GM12878 (cell line): Measurements from ENCODE around the gene CCDC138. TPM values are rescaled to one million over a fixed set of nuclear protein-coding genes. Genes with fewer than 3 reads are reported as not detected.

ENCODE experiments used
- ATAC-seq: fragments of 200-7000 bp; cut with Tn5 transposase; 3 replicates; pipeline ENCODE4 v1.9.1; 2020; ENCODE audit warnings: mild to moderate bottlenecking, moderate library complexity
- BruUV-seq: library from RNA; stranded (reverse); fragments of 400-500 nt; replicated peaks from 2 replicates; lab custom pipeline; 2021; lab: Mats Ljungman, UMichigan
- CTCF ChIA-PET: fragments of 300-600 bp; sonication (Branson Sonifier 250); formaldehyde crosslinking; extraction: SDS; loops from one replicate; lab custom pipeline; 2021; ENCODE audit warnings: inconsistent platforms; lab: Yijun Ruan, JAX
- POLR2A ChIA-PET: fragments of 350-600 bp; formaldehyde crosslinking; extraction: SDS; loops from one replicate; lab custom pipeline; 2021; ENCODE audit warnings: inconsistent platforms; lab: Charles Lee
- RAD21 ChIA-PET: fragments of 300-600 bp; sonication (Branson Sonifier 250); formaldehyde crosslinking; loops from one replicate; lab custom pipeline; 2023; ENCODE audit warnings: antibody characterized with exemption; ENCODE audit not compliant: unreplicated experiment; lab: Charles Lee
- SMC1A ChIA-PET: fragments of 300-600 bp; sonication (Branson Sonifier 250); formaldehyde crosslinking; loops from one replicate; lab custom pipeline; 2023; ENCODE audit not compliant: unreplicated experiment, uncharacterized antibody; lab: Charles Lee
- DNase-seq: peaks from one replicate; pipeline ENCODE4 v3.0.0-alpha.2; 2011; ENCODE audit warnings: low read depth, low spot score
- FAIRE-seq: peaks from 3 replicates; lab custom pipeline; 2011; peaks lifted over from hg19 to GRCh38; lab: Jason Lieb, UNC
- H2AFZ ChIP-seq: 2 replicates; pipeline ENCODE4 v1.6.0; 2011; ENCODE audit warnings: low read depth, low read length, control low read depth; ENCODE audit not compliant: control insufficient read depth
- H3K27ac ChIP-seq: 2 replicates; pipeline ENCODE4 v1.5.1; 2011; ENCODE audit warnings: control low read depth; ENCODE audit not compliant: control insufficient read depth, insufficient read depth
- H3K27me3 ChIP-seq, 2 experiments: replicated peaks in 1 of 2; 2 replicates each; pipeline versions ENCODE4 v1.6.0 to v1.6.1; 2011; ENCODE audit warnings: low read length in 1 of 2; ENCODE audit not compliant: control insufficient read depth in 2 of 2, insufficient read depth in 2 of 2
- H3K36me3 ChIP-seq, 2 experiments: 2 replicates each; pipeline ENCODE4 v1.5.1; 2011; ENCODE audit warnings: low read length in 1 of 2; ENCODE audit not compliant: control insufficient read depth in 2 of 2, insufficient read depth in 2 of 2
- H3K4me1 ChIP-seq: 2 replicates; pipeline ENCODE4 v1.6.1; 2011; ENCODE audit warnings: mild to moderate bottlenecking, low read length, moderate library complexity, mixed read lengths; ENCODE audit not compliant: control insufficient read depth, insufficient read depth
- H3K4me2 ChIP-seq: 2 replicates; pipeline ENCODE4 v1.6.0; 2011; ENCODE audit warnings: control low read depth; ENCODE audit not compliant: control insufficient read depth, insufficient read depth
- H3K4me3 ChIP-seq: fragments of 200-600 bp; sonication (generic); 2 replicates; pipeline ENCODE4 v1.5.1; 2016
- H3K79me2 ChIP-seq: 2 replicates; pipeline ENCODE4 v1.6.0; 2011; ENCODE audit warnings: low read length; ENCODE audit not compliant: control insufficient read depth, insufficient read depth
- H3K9ac ChIP-seq: 2 replicates; pipeline ENCODE4 v1.8.0; 2011; ENCODE audit warnings: low read length, control low read depth, mixed read lengths; ENCODE audit not compliant: control insufficient read depth, insufficient read depth
- H3K9me3 ChIP-seq: replicated peaks from 3 replicates; pipeline ENCODE4 v1.5.1; 2011; ENCODE audit warnings: mild to moderate bottlenecking, low read length; ENCODE audit not compliant: control insufficient read depth, insufficient read depth
- H4K20me1 ChIP-seq: 2 replicates; pipeline ENCODE4 v1.6.0; 2011; ENCODE audit not compliant: control insufficient read depth, insufficient read depth
- KLF5 ChIP-seq: fragments of 450-650 bp; IDR thresholded peaks from 2 replicates; pipeline ENCODE4 v1.6.1; 2014; ENCODE audit warnings: mild to moderate bottlenecking; ENCODE audit not compliant: partially characterized antibody
- SMAD1 ChIP-seq: fragments of 450-650 bp; IDR thresholded peaks from 2 replicates; pipeline ENCODE4 v1.6.1; 2018; ENCODE audit warnings: mild to moderate bottlenecking, low read depth; ENCODE audit not compliant: partially characterized antibody
- SMC3 ChIP-seq: IDR thresholded peaks from 2 replicates; pipeline ENCODE4 v1.6.1; 2011; ENCODE audit warnings: low read length, improper control_type of control experiment, borderline replicate concordance
- SP1 ChIP-seq: IDR thresholded peaks from one replicate; pipeline ENCODE4 v1.6.1; 2011; ENCODE audit warnings: low read depth, low read length
- USF2 ChIP-seq: IDR thresholded peaks from 2 replicates; pipeline ENCODE4 v1.6.1; 2011; ENCODE audit warnings: low read depth, low read length, improper control_type of control experiment, borderline replicate concordance
- ZBTB4 ChIP-seq: fragments of 450-650 bp; formaldehyde crosslinking; IDR thresholded peaks from 2 replicates; pipeline ENCODE4 v1.4.0; 2022; ENCODE audit warnings: mild to moderate bottlenecking, moderate library complexity
- ZNF207 ChIP-seq: fragments of 450-650 bp; IDR thresholded peaks from 2 replicates; pipeline ENCODE4 v1.6.1; 2014; ENCODE audit warnings: antibody characterized with exemption, mild to moderate bottlenecking, borderline replicate concordance
- WGBS: methylation state at CpG from one replicate; pipeline ENCODE4 v1.1.6; 2016; ENCODE audit warnings: low lambda C conversion rate; ENCODE audit not compliant: insufficient replicate concordance, insufficient coverage; ENCODE audit errors: missing lambda C conversion rate; 5-methylcytosine and 5-hydroxymethylcytosine counted together
- in situ Hi-C: fragments of 300-500 bp; cut with MboI; formaldehyde crosslinking; loops from 9 replicates; pipeline ENCODE4 v1.14.3; 2018; ENCODE audit warnings: mixed read lengths
- intact Hi-C: fragments of 100-400 bp; cut with micrococcal nuclease; formaldehyde crosslinking; loops from one replicate; pipeline ENCODE4 v1.14.2; 2022; ENCODE audit not compliant: unreplicated experiment
- polyA plus RNA-seq, 11 experiments: library from polyadenylated mRNA; depleted of rRNA in 4 of 11; unstranded in 6 of 11; stranded (reverse) in 5 of 11; fragments of >200 nt; fragmentation: Nextera tagmentation in 4 of 11; fragmentation: Illumina TruSeq in 1 of 11; extraction: Ambion mirVana in 4 of 11; extraction: Trizol in 1 of 11; gene quantifications; 1 replicate in 1 of 11; 2 replicates in 10 of 11; pipeline versions ENCODE4 v1.2.1 to v1.2.3, GENCODE V29; 2011 to 2016; ENCODE audit warnings: inconsistent platforms in 2 of 11, missing spikeins in 2 of 11, low read depth in 1 of 11
- total RNA-seq, 4 experiments: library from RNA; depleted of rRNA in 3 of 4; stranded (reverse); fragments of >200 nt in 3 of 4; fragmentation: Illumina TruSeq in 1 of 4; extraction: Trizol in 1 of 4; gene quantifications; 2 replicates each; pipeline versions ENCODE4 v1.2.1 to v1.2.3, GENCODE V29; 2013 to 2021
- TF ChIP-seq, protein P1 (sequence below): IDR thresholded peaks from 2 replicates; pipeline ENCODE4 v1.6.1; 2011; ENCODE audit warnings: borderline replicate concordance, low read depth, mild to moderate bottlenecking, moderate library complexity, mixed read lengths, low read length; ENCODE audit not compliant: insufficient read depth; ENCODE audit errors: extremely low read length
- TF ChIP-seq, protein P2 (sequence below): fragments of 450-650 bp; IDR thresholded peaks from 2 replicates; pipeline ENCODE4 v1.6.1; 2018; ENCODE audit warnings: mild to moderate bottlenecking, low read depth, moderate library complexity; ENCODE audit not compliant: partially characterized antibody
- TF ChIP-seq, protein P3 (sequence below): fragments of 450-650 bp; IDR thresholded peaks from 2 replicates; pipeline ENCODE4 v1.6.1; 2017; ENCODE audit warnings: borderline replicate concordance

CCDC138 gene
- total and polyA plus RNA-seq, 10 of the 15 experiments (the other 5 are each of a cell fraction or from before 2014, with no cell fraction given): 7.9 to 19.4 (median 13.0) TPM

- SMC1A ChIA-PET: no interaction called here
- no TSS peak for BruUV-seq
- Histone ChIP-seq H3K79me2 (no peaks in the 10 kb centered on the region; the same call in 1 of the 2 replicates), H2AFZ (no peak overlapping the region), H3K4me2 (no peak overlapping the region), H3K4me3 (no peak overlapping the region), H3K36me3 (peaks cover 0 to 6% of the 10 kb centered on the region in 2 experiments; a peak in 3 of 4 replicates), H3K9me3 (peaks cover 12% of the 10 kb centered on the region; the same call in 2 of the 3 replicates), H3K4me1 (no peaks in the 10 kb centered on the region), H3K9ac (no peak overlapping the region), H3K27me3 (no peaks in the 10 kb centered on the region), H3K27ac (no peak overlapping the region), H4K20me1 (no peaks in the 10 kb centered on the region)
- in situ Hi-C loops: no loop called here
- CTCF ChIA-PET: no interaction called here
- RAD21 ChIA-PET: no interaction called here
- intact Hi-C loops: no loop called here
- WGBS: 100% methylated on average over 1 of the region's 1 CpG
- DNase-seq (no peak), ATAC-seq (no peak), FAIRE-seq (no peak)
- POLR2A ChIA-PET: no interaction called here
- TF ChIP-seq, protein P1, sequence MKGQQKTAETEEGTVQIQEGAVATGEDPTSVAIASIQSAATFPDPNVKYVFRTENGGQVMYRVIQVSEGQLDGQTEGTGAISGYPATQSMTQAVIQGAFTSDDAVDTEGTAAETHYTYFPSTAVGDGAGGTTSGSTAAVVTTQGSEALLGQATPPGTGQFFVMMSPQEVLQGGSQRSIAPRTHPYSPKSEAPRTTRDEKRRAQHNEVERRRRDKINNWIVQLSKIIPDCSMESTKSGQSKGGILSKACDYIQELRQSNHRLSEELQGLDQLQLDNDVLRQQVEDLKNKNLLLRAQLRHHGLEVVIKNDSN: no peak
- TF ChIP-seq KLF5 (no peak), SP1 (no peak), SMC3 (no peak), USF2 (no peak), ZBTB4 (no peak), SMAD1 (no peak), ZNF207 (no peak)
- TF ChIP-seq, protein P2, sequence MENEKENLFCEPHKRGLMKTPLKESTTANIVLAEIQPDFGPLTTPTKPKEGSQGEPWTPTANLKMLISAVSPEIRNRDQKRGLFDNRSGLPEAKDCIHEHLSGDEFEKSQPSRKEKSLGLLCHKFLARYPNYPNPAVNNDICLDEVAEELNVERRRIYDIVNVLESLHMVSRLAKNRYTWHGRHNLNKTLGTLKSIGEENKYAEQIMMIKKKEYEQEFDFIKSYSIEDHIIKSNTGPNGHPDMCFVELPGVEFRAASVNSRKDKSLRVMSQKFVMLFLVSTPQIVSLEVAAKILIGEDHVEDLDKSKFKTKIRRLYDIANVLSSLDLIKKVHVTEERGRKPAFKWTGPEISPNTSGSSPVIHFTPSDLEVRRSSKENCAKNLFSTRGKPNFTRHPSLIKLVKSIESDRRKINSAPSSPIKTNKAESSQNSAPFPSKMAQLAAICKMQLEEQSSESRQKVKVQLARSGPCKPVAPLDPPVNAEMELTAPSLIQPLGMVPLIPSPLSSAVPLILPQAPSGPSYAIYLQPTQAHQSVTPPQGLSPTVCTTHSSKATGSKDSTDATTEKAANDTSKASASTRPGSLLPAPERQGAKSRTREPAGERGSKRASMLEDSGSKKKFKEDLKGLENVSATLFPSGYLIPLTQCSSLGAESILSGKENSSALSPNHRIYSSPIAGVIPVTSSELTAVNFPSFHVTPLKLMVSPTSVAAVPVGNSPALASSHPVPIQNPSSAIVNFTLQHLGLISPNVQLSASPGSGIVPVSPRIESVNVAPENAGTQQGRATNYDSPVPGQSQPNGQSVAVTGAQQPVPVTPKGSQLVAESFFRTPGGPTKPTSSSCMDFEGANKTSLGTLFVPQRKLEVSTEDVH: no peak
- TF ChIP-seq, protein P3, sequence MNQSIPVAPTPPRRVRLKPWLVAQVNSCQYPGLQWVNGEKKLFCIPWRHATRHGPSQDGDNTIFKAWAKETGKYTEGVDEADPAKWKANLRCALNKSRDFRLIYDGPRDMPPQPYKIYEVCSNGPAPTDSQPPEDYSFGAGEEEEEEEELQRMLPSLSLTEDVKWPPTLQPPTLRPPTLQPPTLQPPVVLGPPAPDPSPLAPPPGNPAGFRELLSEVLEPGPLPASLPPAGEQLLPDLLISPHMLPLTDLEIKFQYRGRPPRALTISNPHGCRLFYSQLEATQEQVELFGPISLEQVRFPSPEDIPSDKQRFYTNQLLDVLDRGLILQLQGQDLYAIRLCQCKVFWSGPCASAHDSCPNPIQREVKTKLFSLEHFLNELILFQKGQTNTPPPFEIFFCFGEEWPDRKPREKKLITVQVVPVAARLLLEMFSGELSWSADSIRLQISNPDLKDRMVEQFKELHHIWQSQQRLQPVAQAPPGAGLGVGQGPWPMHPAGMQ: no peak
Measured at GRCh38 chr2:108805782-108806181, 19.2 kb downstream of the CCDC138 start.
